OCI-LY1 (cell line): ENCODE results near the gene ERBB4.

ENCODE experiments used
- CTCF ChIP-seq: fragments of 200-600 bp; sonication (generic), shearing (Covaris generic); IDR thresholded peaks from 2 replicates; pipeline ENCODE4 v1.5.1; 2017; ENCODE audit warnings: mild to moderate bottlenecking, antibody characterized with exemption, low read length, moderate library complexity, mixed read lengths
- EZH2 ChIP-seq: fragments of 200-600 bp; sonication (generic), shearing (Covaris generic); IDR thresholded peaks from 2 replicates; pipeline ENCODE4 v1.8.0; 2017; ENCODE audit warnings: borderline replicate concordance, mixed run types, mild to moderate bottlenecking, antibody characterized with exemption, low read length, moderate library complexity, mixed read lengths

GRCh38 chr2:212005085-212005671 lies 533.4 kb downstream of the ERBB4 start:
- TF ChIP-seq CTCF (peak; percentile 88), EZH2 (no peak)
